Measurements from ENCODE around the gene EXOSC9. TPM values are rescaled to one million over a fixed set of nuclear protein-coding genes. Genes with fewer than 3 reads are reported as not detected.

EXOSC9 gene
- 85.4 and 87.8 TPM in 2 replicates for total RNA-seq (2014; rRNA removed; shearing (Covaris generic))

DNA sequence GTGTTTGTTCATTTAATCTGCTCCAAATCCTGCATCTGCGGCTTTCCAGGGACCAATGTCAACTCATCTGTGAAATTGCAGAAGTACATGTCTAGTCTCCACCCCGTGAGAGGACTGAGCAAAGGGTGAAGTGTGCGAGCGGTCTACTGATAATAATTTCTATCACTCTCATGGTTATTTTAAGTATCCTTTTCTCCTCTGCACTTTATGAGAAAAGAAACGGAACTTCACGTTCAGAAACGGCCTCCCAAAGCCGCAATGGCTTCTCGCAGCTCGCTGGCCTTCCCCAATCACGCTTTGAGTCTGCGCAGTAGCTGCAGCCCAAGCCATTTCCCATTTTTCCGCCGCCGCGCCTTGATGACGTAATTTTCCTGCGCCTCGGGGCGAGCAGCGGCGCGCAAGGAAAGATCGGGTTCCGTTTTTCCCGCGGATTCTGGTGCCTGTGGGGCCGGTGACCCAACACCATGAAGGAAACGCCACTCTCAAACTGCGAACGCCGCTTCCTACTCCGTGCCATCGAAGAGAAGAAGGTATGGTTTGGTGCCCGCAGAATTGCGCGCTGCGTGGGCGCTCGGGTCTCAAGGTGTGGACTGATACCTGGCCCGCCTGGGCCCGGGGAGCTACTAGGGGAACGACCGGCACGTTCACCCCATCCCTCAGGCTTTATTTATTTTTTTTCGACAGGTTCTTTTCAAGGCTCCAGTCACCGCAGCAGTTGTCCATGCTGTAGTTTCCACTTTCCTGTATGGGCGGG lies at the start of gene EXOSC9:
Gene EXOSC9, plus strand, starts transcription at position 363 of the 754 bp plus-strand sequence. Its CDS starts 102 bp downstream, at position 465.
- DNase-seq (ENCODE audit: low spot score) = peak; percentile 82

DNA sequence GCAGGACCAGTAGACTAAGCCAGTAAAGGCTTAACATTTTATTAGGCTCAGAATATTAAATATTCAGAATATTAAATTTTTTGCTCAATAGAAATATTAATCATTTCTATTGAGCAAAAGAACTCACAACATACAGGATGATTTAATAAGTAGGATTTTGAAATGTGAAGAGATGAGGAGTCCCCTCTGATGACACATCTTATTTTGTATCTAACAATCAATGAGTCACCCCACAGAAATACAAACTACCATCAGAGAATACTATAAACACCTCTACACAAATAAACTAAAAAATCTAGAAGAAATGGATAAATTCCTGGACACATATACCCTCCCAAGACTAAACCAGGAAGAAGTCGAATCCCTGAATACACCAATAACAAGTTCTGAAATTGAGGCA lies 49.0 kb upstream of the EXOSC9 start:
- peak; percentile 44 for DNase-seq (ENCODE audit: low spot score)

- peak; percentile 13 for DNase-seq (ENCODE audit: low spot score)
These were observed 42.1 kb upstream of the EXOSC9 start for GRCh38 chr4:121758925-121759568.

GRCh38 chr4:121760205-121760604 lies 40.9 kb upstream of the EXOSC9 start:
- no peak for DNase-seq (ENCODE audit: low spot score)

DNA sequence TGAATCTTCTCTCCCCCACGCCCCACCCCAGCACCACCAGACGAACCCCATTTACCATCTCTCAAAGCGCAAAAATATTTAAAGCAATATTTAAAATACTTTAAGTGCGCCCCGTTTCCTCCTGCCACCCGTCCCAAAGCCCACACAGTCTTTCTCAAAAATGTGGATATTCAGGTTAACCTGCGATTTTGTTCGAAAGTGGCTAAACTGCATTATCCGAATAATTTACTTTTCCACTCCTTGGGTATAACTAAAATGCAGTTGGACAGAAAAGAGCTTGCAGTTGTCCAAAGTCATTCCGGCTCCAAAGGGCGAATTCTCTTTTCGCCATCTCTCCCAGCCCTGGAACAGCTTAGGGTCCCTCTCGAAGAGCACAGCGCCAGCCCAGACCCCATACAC lies 36.8 kb upstream of the EXOSC9 start:
- DNase-seq (ENCODE audit: low spot score) = no peak

GRCh38 chr4:121764702-121765367 lies 36.3 kb upstream of the EXOSC9 start, which contains the start of gene SMIM43:
Gene SMIM43, minus strand, starts transcription at chr4:121765164. Its CDS starts 59 bp downstream, at chr4:121765105.
- no peak for DNase-seq (ENCODE audit: low spot score)

DNA sequence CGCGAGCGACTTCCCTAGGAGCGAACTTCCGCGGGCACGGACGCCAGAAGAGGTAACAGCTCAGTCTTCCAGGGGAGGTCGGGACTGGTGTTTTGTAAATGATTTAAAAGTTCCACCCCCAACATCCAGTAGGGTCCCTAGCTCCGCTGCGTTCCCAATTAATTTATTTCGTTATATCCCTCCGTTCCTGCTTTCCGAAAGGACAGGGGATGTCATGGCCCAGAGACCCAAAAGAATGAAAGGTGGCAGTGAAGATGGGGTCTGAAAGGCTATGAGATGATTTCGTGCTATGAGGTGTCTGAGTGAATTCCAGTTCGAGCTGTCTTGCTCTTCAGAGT lies 35.8 kb upstream of the EXOSC9 start:
- no peak for DNase-seq (ENCODE audit: low spot score)

DNA sequence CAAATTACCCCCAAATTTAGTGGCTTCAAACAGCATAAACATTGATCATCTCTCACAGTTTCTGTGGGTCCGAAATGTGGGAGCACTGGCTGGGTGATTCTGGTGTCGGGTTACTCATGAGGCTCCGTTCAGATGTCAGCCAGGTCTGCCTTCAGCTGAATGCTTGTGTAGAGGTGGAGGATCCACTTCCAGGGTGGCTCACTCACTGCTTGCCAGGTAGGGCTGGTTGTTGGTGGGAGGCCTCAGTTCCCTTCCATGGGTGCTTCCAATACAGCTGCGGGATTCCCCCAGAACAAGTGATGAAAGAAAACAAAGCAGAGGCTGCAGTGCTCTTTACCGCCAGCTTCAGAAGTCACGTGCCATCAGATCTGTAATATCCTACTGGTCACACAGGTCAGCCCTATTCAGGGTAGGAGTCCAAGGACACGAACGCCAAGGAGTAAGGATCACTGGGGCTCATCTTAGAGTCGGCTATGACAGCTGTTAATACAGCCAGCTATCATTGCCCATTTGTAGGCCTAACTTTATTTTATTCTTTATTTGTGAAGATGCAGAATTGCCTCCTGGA lies 35.1 kb upstream of the EXOSC9 start:
- DNase-seq (ENCODE audit: low spot score) = no peak

GRCh38 chr4:121767166-121767565 lies 34.0 kb upstream of the EXOSC9 start:
- no peak for DNase-seq (ENCODE audit: low spot score)

GRCh38 chr4:121769341-121769740 lies 31.8 kb upstream of the EXOSC9 start:
- DNase-seq (ENCODE audit: low spot score) = no peak

GRCh38 chr4:121771869-121772268 lies 29.3 kb upstream of the EXOSC9 start:
- no peak for DNase-seq (ENCODE audit: low spot score)

DNA sequence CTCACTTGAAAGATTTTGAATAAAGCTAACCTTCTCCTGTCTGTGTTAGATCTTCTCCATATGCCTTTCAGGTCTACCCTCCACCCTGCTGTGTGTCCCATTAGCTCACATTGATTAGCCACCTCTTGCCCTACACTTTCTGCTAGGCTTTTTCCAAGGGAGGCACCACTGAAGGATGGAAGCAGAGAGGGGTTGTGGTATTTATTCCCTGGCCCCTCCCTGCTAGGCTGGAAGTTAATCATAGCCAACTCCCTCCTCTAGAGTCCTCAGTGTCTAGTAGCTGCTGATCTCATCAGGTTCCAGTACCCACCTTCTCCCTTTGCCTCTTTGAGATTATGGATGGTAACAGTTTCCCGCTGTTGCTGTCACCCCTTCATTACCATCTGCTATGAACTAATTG lies 27.2 kb upstream of the EXOSC9 start:
- DNase-seq (ENCODE audit: low spot score) = no peak

DNA sequence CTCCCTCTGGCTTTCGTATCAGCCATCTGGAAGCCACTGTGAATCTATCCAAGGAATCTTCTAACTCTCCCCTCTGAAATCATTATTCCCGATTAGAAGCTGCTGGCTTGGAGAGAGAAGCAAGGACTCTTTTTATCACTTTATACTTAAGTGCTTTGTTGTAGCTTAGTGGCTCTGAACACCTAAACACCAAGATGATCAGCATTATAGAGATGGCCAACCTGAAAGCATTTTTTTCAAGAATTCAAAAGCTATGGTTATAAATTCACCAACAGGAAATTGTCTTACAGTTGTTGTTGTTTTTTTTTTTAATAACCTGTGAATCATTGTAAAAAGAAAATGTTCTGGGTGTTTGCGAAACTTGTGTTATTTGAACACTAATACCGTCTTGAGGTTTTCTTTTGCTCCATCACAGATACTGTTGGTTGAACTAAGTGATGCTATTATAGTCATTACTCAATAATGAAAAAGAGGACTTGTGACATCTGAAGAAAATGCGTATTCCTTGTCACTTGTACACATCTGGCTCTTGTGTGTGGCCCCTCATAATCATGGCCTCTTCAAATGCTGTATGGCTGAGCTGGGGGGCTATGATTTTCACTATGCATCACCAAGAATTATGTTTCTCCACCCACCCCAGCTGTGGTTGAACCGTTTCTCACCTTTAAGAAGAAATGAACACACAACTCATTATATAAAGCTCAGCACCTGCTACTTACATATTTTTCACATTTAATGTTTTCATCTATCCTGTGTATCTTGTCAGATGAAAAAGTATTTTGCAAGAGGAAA lies 24.3 kb upstream of the EXOSC9 start:
- DNase-seq (ENCODE audit: low spot score) = no peak

DNA sequence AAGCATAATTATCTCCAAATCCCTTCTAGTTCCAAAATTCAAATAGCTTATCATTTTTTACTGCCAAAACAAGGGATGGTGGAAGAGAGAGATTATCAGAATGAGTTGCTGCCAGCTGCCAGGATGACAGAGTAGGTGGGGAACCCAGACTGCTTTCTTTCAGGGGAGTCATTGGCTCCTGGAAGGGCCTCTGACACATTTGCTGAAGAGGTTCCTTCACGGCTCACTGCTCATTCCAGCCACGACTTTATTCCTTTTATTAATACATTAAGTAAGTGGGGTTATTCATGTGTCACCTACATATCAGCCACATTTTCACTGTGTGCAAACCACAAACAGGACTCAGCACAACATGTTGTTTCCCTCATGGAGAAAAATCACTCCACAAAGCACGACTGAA lies 23.5 kb upstream of the EXOSC9 start:
- DNase-seq (ENCODE audit: low spot score) = no peak

- DNase-seq (ENCODE audit: low spot score) = no peak
These were observed 22.0 kb upstream of the EXOSC9 start for GRCh38 chr4:121778991-121779628.

GRCh38 chr4:121783210-121783609 lies 17.9 kb upstream of the EXOSC9 start:
- DNase-seq (ENCODE audit: low spot score) = no peak

DNA sequence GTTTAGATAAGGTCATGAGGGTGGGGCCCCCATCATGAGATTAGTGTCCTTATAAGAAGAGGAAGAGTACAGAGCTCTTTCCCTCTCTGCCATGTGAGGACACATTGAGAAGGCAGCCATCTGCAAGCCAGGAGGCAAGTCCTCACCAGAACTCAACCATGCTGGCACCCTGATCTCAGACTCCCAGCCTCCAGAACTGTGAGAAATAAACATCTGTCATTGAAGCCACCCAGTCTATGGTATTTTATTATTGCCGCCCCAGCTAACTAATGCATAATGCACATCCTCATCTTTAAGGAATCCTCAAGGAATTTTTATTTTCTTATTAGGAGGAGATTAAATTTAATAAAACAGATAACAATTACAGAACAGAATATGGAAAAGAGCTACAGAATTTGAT lies 16.7 kb upstream of the EXOSC9 start:
- DNase-seq (ENCODE audit: low spot score) = no peak

GRCh38 chr4:121784975-121785374 lies 16.1 kb upstream of the EXOSC9 start:
- peak; percentile 89 for DNase-seq (ENCODE audit: low spot score)

GRCh38 chr4:121785479-121785878 lies 15.6 kb upstream of the EXOSC9 start:
- peak; percentile 39 for DNase-seq (ENCODE audit: low spot score)

- DNase-seq (ENCODE audit: low spot score) = no peak
These were observed 14.9 kb upstream of the EXOSC9 start for GRCh38 chr4:121786221-121786620.

- no peak for DNase-seq (ENCODE audit: low spot score)
These were observed 12.2 kb upstream of the EXOSC9 start for GRCh38 chr4:121788896-121789295.
